Sigmoid colon (tissue), 4 donors: Measurements from ENCODE around the gene SDF2L1.

Source experiments
- EP300 ChIP-seq, 4 donors: sonication (generic); formaldehyde crosslinking; IDR thresholded peaks; one replicate each; pipeline ENCODE4 v1.6.1; 2017; ENCODE audit warnings: antibody characterized with exemption in 4 of 4
- POLR2A ChIP-seq, 2 donors: fragments of 450-650 bp; IDR thresholded peaks; one replicate each; pipeline ENCODE4 v1.6.1; 2016; ENCODE audit warnings: antibody characterized with exemption in 2 of 2, mild to moderate bottlenecking in 2 of 2, moderate library complexity in 2 of 2
- POLR2AphosphoS5 ChIP-seq, 4 donors: sonication (generic); formaldehyde crosslinking; IDR thresholded peaks; one replicate each; pipeline ENCODE4 v1.6.1; 2017; ENCODE audit warnings: antibody characterized with exemption in 4 of 4
- TF ChIP-seq, protein P1 (sequence below), 4 experiments: fragments of 450-650 bp in 3 of 4; fragments of 200-600 bp in 1 of 4; IDR thresholded peaks; one replicate each; pipeline ENCODE4 v1.5.1; 2016 to 2019; ENCODE audit warnings: antibody characterized with exemption in 4 of 4, mild to moderate bottlenecking in 3 of 4, moderate library complexity in 2 of 4

DNA sequence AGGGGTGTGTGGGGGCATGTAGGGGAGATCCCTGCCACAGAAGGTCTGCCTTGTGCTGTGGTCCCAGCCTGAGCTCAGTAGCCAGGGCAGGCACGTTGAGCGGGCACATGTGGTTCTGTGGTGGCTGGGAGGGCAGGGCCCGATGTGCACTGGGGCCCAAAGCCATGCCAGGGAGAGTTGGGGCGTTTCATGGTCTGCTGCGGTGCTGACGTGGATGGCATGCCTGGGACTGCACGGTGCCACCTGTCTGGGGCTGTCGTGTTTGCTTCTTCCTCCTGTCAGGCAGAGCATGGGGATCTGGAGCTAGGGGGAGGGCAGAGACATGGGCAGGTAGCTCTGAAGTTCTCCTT lies 43.0 kb downstream of the SDF2L1 start:
- no peak for TF ChIP-seq EP300 (IDR thresholded peaks at IDR 0.05)
- TF ChIP-seq, protein P1, sequence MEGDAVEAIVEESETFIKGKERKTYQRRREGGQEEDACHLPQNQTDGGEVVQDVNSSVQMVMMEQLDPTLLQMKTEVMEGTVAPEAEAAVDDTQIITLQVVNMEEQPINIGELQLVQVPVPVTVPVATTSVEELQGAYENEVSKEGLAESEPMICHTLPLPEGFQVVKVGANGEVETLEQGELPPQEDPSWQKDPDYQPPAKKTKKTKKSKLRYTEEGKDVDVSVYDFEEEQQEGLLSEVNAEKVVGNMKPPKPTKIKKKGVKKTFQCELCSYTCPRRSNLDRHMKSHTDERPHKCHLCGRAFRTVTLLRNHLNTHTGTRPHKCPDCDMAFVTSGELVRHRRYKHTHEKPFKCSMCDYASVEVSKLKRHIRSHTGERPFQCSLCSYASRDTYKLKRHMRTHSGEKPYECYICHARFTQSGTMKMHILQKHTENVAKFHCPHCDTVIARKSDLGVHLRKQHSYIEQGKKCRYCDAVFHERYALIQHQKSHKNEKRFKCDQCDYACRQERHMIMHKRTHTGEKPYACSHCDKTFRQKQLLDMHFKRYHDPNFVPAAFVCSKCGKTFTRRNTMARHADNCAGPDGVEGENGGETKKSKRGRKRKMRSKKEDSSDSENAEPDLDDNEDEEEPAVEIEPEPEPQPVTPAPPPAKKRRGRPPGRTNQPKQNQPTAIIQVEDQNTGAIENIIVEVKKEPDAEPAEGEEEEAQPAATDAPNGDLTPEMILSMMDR (IDR thresholded peaks at IDR 0.05): no peak
- no peak for TF ChIP-seq POLR2AphosphoS5 (IDR thresholded peaks at IDR 0.05)
- no peak for TF ChIP-seq POLR2A (IDR thresholded peaks at IDR 0.05)
